ENCODE data around the gene SPSB4.

- TF ChIP-seq, protein P1, sequence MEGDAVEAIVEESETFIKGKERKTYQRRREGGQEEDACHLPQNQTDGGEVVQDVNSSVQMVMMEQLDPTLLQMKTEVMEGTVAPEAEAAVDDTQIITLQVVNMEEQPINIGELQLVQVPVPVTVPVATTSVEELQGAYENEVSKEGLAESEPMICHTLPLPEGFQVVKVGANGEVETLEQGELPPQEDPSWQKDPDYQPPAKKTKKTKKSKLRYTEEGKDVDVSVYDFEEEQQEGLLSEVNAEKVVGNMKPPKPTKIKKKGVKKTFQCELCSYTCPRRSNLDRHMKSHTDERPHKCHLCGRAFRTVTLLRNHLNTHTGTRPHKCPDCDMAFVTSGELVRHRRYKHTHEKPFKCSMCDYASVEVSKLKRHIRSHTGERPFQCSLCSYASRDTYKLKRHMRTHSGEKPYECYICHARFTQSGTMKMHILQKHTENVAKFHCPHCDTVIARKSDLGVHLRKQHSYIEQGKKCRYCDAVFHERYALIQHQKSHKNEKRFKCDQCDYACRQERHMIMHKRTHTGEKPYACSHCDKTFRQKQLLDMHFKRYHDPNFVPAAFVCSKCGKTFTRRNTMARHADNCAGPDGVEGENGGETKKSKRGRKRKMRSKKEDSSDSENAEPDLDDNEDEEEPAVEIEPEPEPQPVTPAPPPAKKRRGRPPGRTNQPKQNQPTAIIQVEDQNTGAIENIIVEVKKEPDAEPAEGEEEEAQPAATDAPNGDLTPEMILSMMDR (IDR thresholded peaks at IDR 0.05) = no peak
- TF ChIP-seq ZFX (IDR thresholded peaks at IDR 0.05; ENCODE audit: borderline replicate concordance) = no peak
Observed at GRCh38 chr3:141076797-141077571, 25.8 kb downstream of the SPSB4 start.
